ENCODE data around the gene VEPH1.
A peak's percentile ranks its signal among the peaks of the same experiment; 100 is the strongest.

The VEPH1 gene

GRCh38 chr3:157297328-157297915, 205.8 kb downstream of the VEPH1 start:
- Mint-ChIP-seq H3K27me3 (no peaks in the 10 kb centered on the region), H3K4me1 (no peaks in the 10 kb centered on the region), H3K27ac (no peak overlapping the region), H3K9me3 (no peaks in the 10 kb centered on the region), H3K36me3 (ENCODE audit: low read depth) (no peaks in the 10 kb centered on the region), H3K4me3 (no peak overlapping the region)
- DNase-seq (no peak), ATAC-seq (no peak)

- Mint-ChIP-seq H3K36me3 (ENCODE audit: low read depth) (no peaks in the 10 kb centered on the region), H3K27me3 (no peaks in the 10 kb centered on the region), H3K4me3 (no peak overlapping the region), H3K4me1 (no peaks in the 10 kb centered on the region), H3K27ac (no peak overlapping the region), H3K9me3 (no peaks in the 10 kb centered on the region)
- ATAC-seq (no peak), DNase-seq (no peak)
These were observed 208.3 kb downstream of the VEPH1 start for GRCh38 chr3:157294953-157295352.

- no peak for DNase-seq
- no peak for ATAC-seq
- H3K4me1 Mint-ChIP-seq = no peaks in the 10 kb centered on the region
- H3K4me3 Mint-ChIP-seq = no peak overlapping the region
- no peaks in the 10 kb centered on the region for H3K9me3 Mint-ChIP-seq
- H3K27me3 Mint-ChIP-seq = no peaks in the 10 kb centered on the region
- no peak overlapping the region for H3K27ac Mint-ChIP-seq
- no peaks in the 10 kb centered on the region for H3K36me3 Mint-ChIP-seq (ENCODE audit: low read depth)
These were observed 208.7 kb downstream of the VEPH1 start for GRCh38 chr3:157294491-157294890.

- Mint-ChIP-seq H3K4me1 (no peaks in the 10 kb centered on the region), H3K27me3 (no peaks in the 10 kb centered on the region), H3K36me3 (ENCODE audit: low read depth) (no peaks in the 10 kb centered on the region), H3K9me3 (no peaks in the 10 kb centered on the region), H3K27ac (no peak overlapping the region), H3K4me3 (no peak overlapping the region)
- DNase-seq (no peak), ATAC-seq (no peak)
These were observed 212.4 kb downstream of the VEPH1 start for GRCh38 chr3:157290766-157291165.

- ATAC-seq (no peak), DNase-seq (no peak)
- H3K27me3 Mint-ChIP-seq = no peaks in the 10 kb centered on the region
- no peaks in the 10 kb centered on the region for H3K36me3 Mint-ChIP-seq (ENCODE audit: low read depth)
- peaks cover 6% of the 10 kb centered on the region for H3K4me1 Mint-ChIP-seq
- H3K9me3 Mint-ChIP-seq = no peaks in the 10 kb centered on the region
- H3K4me3 Mint-ChIP-seq = no peak overlapping the region
- no peak overlapping the region for H3K27ac Mint-ChIP-seq
These were observed 217.2 kb downstream of the VEPH1 start for GRCh38 chr3:157285966-157286365.

- ATAC-seq (no peak), DNase-seq (no peak)
- Mint-ChIP-seq H3K36me3 (ENCODE audit: low read depth) (no peaks in the 10 kb centered on the region), H3K4me3 (no peak overlapping the region), H3K27me3 (no peaks in the 10 kb centered on the region), H3K9me3 (no peaks in the 10 kb centered on the region), H3K4me1 (peaks cover 6% of the 10 kb centered on the region), H3K27ac (no peak overlapping the region)
These were observed 218.1 kb downstream of the VEPH1 start for GRCh38 chr3:157285141-157285540.

GRCh38 chr3:157284688-157285087, 218.5 kb downstream of the VEPH1 start:
- H3K4me1 Mint-ChIP-seq = peaks cover 6% of the 10 kb centered on the region
- no peak for DNase-seq
- H3K27me3 Mint-ChIP-seq = no peaks in the 10 kb centered on the region
- H3K4me3 Mint-ChIP-seq = no peak overlapping the region
- H3K27ac Mint-ChIP-seq = no peak overlapping the region
- no peak for ATAC-seq
- no peaks in the 10 kb centered on the region for H3K36me3 Mint-ChIP-seq (ENCODE audit: low read depth)
- H3K9me3 Mint-ChIP-seq = no peaks in the 10 kb centered on the region

DNA sequence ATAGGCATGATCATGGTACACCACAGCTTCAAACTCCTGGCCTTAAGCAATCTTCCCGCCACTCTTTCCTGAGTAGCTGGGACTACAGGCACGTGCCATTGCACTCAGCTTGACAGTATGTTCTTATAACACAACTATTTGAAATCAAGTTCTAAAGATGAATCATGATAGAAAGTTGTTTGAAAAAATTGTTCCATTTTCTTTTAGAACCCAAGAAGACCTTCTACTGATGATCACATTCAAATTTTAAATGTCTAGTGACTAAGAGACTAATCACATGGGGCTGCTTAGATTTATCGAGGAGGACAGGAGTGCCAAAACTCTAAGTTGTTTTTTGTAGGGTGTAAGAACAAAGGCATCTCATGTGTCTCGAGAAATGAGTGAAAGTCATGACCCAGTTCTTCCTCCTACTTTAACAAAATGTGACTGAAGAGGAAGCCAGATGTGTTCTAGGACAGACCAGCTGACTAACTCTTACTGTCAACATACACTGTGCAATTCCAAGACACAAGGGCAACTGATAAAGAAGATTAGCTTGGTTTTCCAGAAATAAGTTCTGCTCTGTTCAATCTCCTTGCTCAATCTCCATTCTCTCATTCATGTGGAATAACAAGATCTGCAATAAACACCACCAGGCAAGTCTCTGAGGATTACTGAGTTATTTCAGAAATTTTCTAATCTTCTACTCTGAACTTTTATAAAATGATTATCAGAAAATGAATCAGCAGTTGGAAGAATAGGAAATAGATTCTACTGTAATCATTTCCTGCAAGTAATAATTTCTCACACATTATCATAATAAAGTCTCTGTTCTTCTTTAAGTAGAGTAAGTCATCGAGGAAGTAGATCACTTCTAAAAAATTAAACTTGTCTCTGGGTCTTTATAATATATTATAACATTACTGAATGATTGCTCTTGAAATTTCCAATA, 220.7 kb downstream of the VEPH1 start:
- Mint-ChIP-seq H3K4me3 (no peak overlapping the region), H3K27ac (no peak overlapping the region), H3K4me1 (peaks cover 6% of the 10 kb centered on the region), H3K9me3 (no peaks in the 10 kb centered on the region), H3K36me3 (ENCODE audit: low read depth) (no peaks in the 10 kb centered on the region), H3K27me3 (no peaks in the 10 kb centered on the region)
- DNase-seq = no peak
- peak; percentile 54 for ATAC-seq

DNA sequence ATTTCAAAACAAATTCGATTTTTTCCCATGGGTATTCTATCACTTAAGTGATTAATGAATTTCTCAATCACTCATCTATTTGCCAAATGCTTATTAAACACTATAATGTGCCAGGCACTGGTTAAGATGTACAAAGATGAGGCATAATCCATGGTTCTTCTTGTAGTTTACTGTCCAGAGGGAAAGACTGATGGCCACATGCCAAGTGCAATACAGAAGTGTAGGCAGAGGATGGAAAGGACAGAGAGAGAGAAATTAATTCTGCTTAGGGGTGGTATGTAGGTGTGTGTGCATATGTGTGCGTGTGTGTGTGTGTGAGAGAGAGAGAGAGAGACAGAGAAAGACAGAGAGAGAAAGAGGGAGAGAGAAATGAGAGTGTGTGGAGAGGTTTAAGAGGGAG, 222.4 kb downstream of the VEPH1 start:
- Mint-ChIP-seq H3K9me3 (no peaks in the 10 kb centered on the region), H3K27ac (no peak overlapping the region), H3K27me3 (no peaks in the 10 kb centered on the region), H3K4me3 (no peak overlapping the region), H3K4me1 (peaks cover 6% of the 10 kb centered on the region), H3K36me3 (ENCODE audit: low read depth) (no peaks in the 10 kb centered on the region)
- DNase-seq (no peak), ATAC-seq (no peak)

DNA sequence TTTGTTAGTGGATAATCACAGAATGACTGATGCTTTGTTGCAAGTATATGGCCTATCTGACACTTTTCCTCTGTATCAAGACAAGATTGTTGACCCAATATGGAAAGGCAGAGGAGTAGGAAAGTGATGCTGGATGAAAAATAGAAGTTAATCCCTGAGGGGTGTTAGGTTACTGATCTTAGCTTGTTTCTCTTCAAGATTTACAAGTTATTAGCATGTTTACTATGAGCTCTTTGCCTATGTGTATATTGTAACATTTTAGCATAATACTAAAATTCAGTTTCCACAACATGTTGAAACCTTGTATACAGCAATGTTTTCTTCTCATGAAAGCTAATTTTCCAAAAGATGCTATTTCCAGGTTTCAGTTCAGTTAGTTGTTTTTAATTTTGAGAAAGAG, 222.9 kb downstream of the VEPH1 start:
- H3K9me3 Mint-ChIP-seq = no peaks in the 10 kb centered on the region
- DNase-seq (no peak), ATAC-seq (no peak)
- H3K4me3 Mint-ChIP-seq = no peak overlapping the region
- no peaks in the 10 kb centered on the region for H3K27me3 Mint-ChIP-seq
- H3K27ac Mint-ChIP-seq = no peak overlapping the region
- H3K4me1 Mint-ChIP-seq = peaks cover 6% of the 10 kb centered on the region
- no peaks in the 10 kb centered on the region for H3K36me3 Mint-ChIP-seq (ENCODE audit: low read depth)

GRCh38 chr3:157279237-157279636, 224.0 kb downstream of the VEPH1 start:
- no peak for ATAC-seq

DNA sequence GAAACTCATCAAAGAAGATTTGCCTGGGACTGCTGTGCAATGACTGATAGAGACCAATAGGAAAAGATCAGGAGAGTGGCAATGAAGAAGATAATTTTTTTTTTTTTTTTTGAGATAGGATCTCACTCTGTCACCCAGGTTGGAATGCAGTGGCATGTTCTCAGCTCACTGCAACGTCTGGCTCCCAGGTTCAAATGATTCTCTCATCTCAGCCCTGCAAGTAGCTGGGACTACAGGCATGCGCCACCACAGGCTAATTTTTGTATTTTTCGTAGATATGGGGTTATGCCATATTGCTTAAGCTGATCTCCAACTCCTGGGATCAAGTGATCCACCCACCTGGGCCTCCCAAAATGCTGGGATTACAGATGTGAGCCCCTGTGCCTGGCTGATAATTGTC, 226.4 kb downstream of the VEPH1 start:
- no peaks in the 10 kb centered on the region for H3K36me3 Mint-ChIP-seq (ENCODE audit: low read depth)
- H3K27me3 Mint-ChIP-seq = no peaks in the 10 kb centered on the region
- ATAC-seq (no peak), DNase-seq (no peak)
- no peaks in the 10 kb centered on the region for H3K4me1 Mint-ChIP-seq
- no peaks in the 10 kb centered on the region for H3K9me3 Mint-ChIP-seq
- no peak overlapping the region for H3K4me3 Mint-ChIP-seq
- no peak overlapping the region for H3K27ac Mint-ChIP-seq

More at GRCh38 chr3:157279237-157279636, 224.0 kb downstream of the VEPH1 start:
- peaks cover 6% of the 10 kb centered on the region for H3K4me1 Mint-ChIP-seq
- DNase-seq = no peak
- H3K36me3 Mint-ChIP-seq (ENCODE audit: low read depth) = no peaks in the 10 kb centered on the region
- H3K27me3 Mint-ChIP-seq = no peaks in the 10 kb centered on the region
- H3K27ac Mint-ChIP-seq = no peak overlapping the region
- no peaks in the 10 kb centered on the region for H3K9me3 Mint-ChIP-seq
- H3K4me3 Mint-ChIP-seq = no peak overlapping the region

GRCh38 chr3:157275832-157276231, 227.4 kb downstream of the VEPH1 start:
- DNase-seq (no peak), ATAC-seq (no peak)
- Mint-ChIP-seq H3K9me3 (no peaks in the 10 kb centered on the region), H3K4me1 (no peaks in the 10 kb centered on the region), H3K36me3 (ENCODE audit: low read depth) (no peaks in the 10 kb centered on the region), H3K27ac (no peak overlapping the region), H3K27me3 (no peaks in the 10 kb centered on the region), H3K4me3 (no peak overlapping the region)

- DNase-seq = no peak
- H3K9me3 Mint-ChIP-seq = no peaks in the 10 kb centered on the region
These were observed 228.5 kb downstream of the VEPH1 start for GRCh38 chr3:157274644-157275137.

GRCh38 chr3:157271283-157271882, 231.8 kb downstream of the VEPH1 start:
- H3K36me3 Mint-ChIP-seq (ENCODE audit: low read depth) = no peaks in the 10 kb centered on the region
- no peaks in the 10 kb centered on the region for H3K9me3 Mint-ChIP-seq
- no peak overlapping the region for H3K4me3 Mint-ChIP-seq

More at GRCh38 chr3:157274644-157275137, 228.5 kb downstream of the VEPH1 start:
- Mint-ChIP-seq H3K4me3 (no peak overlapping the region), H3K27ac (no peak overlapping the region), H3K36me3 (ENCODE audit: low read depth) (no peaks in the 10 kb centered on the region), H3K4me1 (no peaks in the 10 kb centered on the region), H3K27me3 (no peaks in the 10 kb centered on the region)
- ATAC-seq = no peak

More at GRCh38 chr3:157271283-157271882, 231.8 kb downstream of the VEPH1 start:
- no peaks in the 10 kb centered on the region for H3K27me3 Mint-ChIP-seq
- no peaks in the 10 kb centered on the region for H3K4me1 Mint-ChIP-seq
- no peak overlapping the region for H3K27ac Mint-ChIP-seq
- DNase-seq (no peak), ATAC-seq (no peak)

Measured in activated naive CD8-positive, alpha-beta T cell treated with anti-CD3 and anti-CD28 coated beads, Interleukin-2, amount 50 U/mL, for 24 hours (primary cell).